RWPE2 (cell line): ENCODE data around the gene CDR2.

Source experiments
- ATAC-seq: fragments of 200-7000 bp; cut with Tn5 transposase; 3 replicates; pipeline ENCODE4 v1.9.1; 2021; ENCODE audit warnings: low read depth
- DNase-seq: peaks from one replicate; pipeline ENCODE4 v3.0.0-alpha.2; 2020; ENCODE audit warnings: low spot score
- H3K27ac ChIP-seq: fragments of 450-650 bp; 2 replicates; pipeline ENCODE4 v1.5.1; 2017; ENCODE audit warnings: mild to moderate bottlenecking; ENCODE audit not compliant: poor library complexity, severe bottlenecking
- H3K27me3 ChIP-seq: fragments of 250-450 bp; sonication (Bioruptor Pico); 2 replicates; pipeline ENCODE4 v1.5.1; 2021; ENCODE audit warnings: mild to moderate bottlenecking, moderate library complexity; ENCODE audit not compliant: insufficient read depth, poor library complexity, severe bottlenecking
- H3K36me3 ChIP-seq: fragments of 250-450 bp; sonication (Bioruptor Pico); 2 replicates; pipeline ENCODE4 v1.5.1; 2020; ENCODE audit warnings: low read depth, mild to moderate bottlenecking, moderate library complexity
- H3K4me1 ChIP-seq: fragments of 250-450 bp; sonication (Bioruptor Pico); 2 replicates; pipeline ENCODE4 v1.5.1; 2021; ENCODE audit warnings: mild to moderate bottlenecking, moderate library complexity; ENCODE audit not compliant: insufficient read depth, poor library complexity, severe bottlenecking
- H3K4me3 ChIP-seq: fragments of 250-450 bp; sonication (Bioruptor Pico); 2 replicates; pipeline ENCODE4 v1.5.1; 2021; ENCODE audit warnings: mild to moderate bottlenecking, moderate library complexity; ENCODE audit not compliant: severe bottlenecking
- H3K9me3 ChIP-seq: fragments of 250-450 bp; sonication (Bioruptor Pico); 2 replicates; pipeline ENCODE4 v1.5.1; 2021; ENCODE audit warnings: mild to moderate bottlenecking, moderate library complexity; ENCODE audit not compliant: severe bottlenecking
- TF ChIP-seq, protein P1 (sequence below): fragments of 450-650 bp; IDR thresholded peaks from one replicate; pipeline ENCODE4 v1.5.1; 2017; ENCODE audit warnings: mild to moderate bottlenecking, moderate library complexity; ENCODE audit not compliant: poor library complexity, severe bottlenecking

Gene CDR2

DNA sequence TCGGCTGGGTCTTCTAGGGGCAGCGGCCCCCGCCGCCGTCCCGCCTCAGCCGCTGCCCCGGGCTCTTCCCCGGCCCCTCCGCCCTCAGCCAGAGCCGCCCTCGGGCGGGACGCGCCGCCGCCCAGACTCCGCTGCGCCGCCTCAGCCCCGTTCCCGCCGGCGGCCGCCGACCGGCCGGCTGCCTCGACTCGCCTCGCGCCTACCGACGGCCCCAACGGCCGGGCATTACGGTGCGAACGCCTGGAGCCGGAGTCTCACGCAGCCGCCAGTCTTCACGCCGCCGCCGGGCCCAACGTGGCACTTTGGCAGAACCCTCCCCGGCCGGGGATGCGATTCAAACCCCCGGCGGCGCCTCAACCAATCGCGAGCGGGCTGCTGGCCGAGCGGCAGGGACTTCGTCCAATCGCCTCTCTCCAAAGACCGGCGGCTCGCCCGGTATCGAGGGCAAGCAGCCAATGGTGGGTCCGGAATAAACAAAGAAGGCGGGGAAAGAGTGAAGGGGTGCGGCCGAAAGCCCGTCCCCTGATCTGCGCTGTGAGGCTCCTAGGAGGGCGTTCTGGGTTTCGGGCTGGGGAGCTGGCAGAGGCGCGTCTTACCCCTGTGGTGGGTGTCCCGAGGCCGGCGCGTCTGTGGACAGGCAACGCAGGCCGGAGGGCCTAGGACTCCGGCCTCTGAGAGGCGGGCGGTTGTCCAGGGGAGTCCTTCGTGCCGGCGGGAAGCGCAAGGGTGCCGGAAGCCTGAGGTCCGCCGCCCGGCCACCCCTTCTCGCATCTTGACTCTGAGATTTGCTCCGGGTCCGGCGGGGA, at the start of gene CDR2:
TSS of gene CDR2 (minus strand) at position 309 of the 806 bp plus-strand sequence. CDS start 310 bp downstream, outside the sequence.
- DNase-seq (peak; percentile 97), ATAC-seq (peak; percentile 89)
- H3K4me3 ChIP-seq: peak within 1 kb of the TSS; percentile 81
- H3K27me3 ChIP-seq: no peaks in the 10 kb centered on the region
- H3K36me3 ChIP-seq: peaks cover 32% of the 10 kb centered on the region
- H3K9me3 ChIP-seq: no peaks in the 10 kb centered on the region
- peak within 1 kb of the TSS; percentile 52 for H3K27ac ChIP-seq
- TF ChIP-seq, protein P1, sequence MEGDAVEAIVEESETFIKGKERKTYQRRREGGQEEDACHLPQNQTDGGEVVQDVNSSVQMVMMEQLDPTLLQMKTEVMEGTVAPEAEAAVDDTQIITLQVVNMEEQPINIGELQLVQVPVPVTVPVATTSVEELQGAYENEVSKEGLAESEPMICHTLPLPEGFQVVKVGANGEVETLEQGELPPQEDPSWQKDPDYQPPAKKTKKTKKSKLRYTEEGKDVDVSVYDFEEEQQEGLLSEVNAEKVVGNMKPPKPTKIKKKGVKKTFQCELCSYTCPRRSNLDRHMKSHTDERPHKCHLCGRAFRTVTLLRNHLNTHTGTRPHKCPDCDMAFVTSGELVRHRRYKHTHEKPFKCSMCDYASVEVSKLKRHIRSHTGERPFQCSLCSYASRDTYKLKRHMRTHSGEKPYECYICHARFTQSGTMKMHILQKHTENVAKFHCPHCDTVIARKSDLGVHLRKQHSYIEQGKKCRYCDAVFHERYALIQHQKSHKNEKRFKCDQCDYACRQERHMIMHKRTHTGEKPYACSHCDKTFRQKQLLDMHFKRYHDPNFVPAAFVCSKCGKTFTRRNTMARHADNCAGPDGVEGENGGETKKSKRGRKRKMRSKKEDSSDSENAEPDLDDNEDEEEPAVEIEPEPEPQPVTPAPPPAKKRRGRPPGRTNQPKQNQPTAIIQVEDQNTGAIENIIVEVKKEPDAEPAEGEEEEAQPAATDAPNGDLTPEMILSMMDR: no peak
- peaks cover 26% of the 10 kb centered on the region for H3K4me1 ChIP-seq

DNA sequence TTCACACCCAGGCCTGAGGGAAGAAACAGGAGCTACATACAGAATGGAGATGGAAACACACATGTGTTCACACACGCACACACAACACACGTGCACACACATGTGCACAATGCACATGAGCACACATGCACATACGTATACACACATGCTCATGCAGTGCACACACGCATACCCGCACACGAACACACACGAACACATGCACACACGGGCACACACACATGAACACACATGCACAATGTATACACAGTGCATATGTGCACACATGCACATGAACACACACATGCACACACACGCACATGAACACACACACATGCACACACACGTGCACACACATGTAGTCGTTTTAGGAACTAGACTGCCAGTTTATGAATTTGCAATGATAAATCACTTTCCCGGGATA, 49.3 kb upstream of the CDR2 start:
- Histone ChIP-seq H3K27me3 (no peaks in the 10 kb centered on the region), H3K27ac (no peak overlapping the region), H3K36me3 (peaks cover under 1% of the 10 kb centered on the region; the same call in 1 of the 2 replicates), H3K4me1 (no peaks in the 10 kb centered on the region), H3K9me3 (no peaks in the 10 kb centered on the region), H3K4me3 (no peak overlapping the region)
- ATAC-seq (no peak), DNase-seq (no peak)
- TF ChIP-seq, protein P1: no peak

DNA sequence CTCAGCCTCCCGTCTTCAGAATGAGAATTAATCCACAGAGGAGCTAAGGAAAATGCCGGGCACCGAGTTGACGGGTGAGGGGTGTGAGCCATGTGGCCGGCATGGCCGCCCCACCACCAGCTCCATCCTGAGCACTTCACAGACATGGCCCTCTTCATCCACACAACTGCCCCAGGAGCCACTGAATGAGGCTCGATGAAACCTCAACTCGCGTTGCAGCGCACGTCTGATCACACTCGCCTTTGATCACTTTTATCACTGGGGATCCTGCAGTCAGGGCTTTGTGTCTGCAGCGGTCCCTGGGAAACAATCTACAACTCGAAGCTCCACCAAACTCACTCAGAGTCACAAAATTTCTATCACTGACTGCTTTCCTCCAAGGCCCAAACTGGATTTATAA, 46.7 kb upstream of the CDR2 start:
- no peak for ATAC-seq
- DNase-seq: no peak
- Histone ChIP-seq H3K27me3 (no peaks in the 10 kb centered on the region), H3K36me3 (no peaks in the 10 kb centered on the region), H3K4me1 (no peaks in the 10 kb centered on the region), H3K27ac (no peak overlapping the region), H3K9me3 (no peaks in the 10 kb centered on the region), H3K4me3 (no peak overlapping the region)
- TF ChIP-seq, protein P1: no peak

DNA sequence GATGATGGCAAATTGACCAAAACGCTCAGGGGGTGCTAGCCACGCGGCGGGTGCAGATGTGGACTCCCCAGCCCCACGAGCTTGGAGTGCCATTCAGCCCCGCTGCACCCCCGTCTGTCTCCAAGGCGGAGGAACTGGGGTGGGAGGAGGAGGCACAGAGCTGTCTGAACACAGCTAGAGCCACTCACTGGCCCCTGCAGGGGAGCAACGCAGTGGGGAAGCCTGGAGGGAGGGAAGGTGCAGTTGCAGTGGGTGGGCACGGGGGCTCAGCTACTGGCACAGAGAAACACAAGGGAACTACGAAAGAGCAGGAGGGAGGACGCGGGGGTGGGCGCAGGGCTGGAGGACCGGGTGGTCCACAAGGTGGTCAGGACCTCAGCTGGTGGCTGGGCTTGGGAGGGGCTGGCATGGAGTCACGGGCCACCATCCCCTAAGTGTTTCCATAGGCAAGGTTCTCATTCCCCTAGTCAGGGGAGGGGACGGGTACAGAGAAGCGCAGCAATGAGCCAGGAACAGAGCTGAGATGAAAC, 46.3 kb upstream of the CDR2 start:
- no peaks in the 10 kb centered on the region for H3K4me1 ChIP-seq
- H3K9me3 ChIP-seq: no peaks in the 10 kb centered on the region
- H3K27me3 ChIP-seq: no peaks in the 10 kb centered on the region
- no peaks in the 10 kb centered on the region for H3K36me3 ChIP-seq
- H3K4me3 ChIP-seq: no peak overlapping the region
- no peak overlapping the region for H3K27ac ChIP-seq
- TF ChIP-seq, protein P1: no peak
- no peak for DNase-seq
- ATAC-seq: no peak

DNA sequence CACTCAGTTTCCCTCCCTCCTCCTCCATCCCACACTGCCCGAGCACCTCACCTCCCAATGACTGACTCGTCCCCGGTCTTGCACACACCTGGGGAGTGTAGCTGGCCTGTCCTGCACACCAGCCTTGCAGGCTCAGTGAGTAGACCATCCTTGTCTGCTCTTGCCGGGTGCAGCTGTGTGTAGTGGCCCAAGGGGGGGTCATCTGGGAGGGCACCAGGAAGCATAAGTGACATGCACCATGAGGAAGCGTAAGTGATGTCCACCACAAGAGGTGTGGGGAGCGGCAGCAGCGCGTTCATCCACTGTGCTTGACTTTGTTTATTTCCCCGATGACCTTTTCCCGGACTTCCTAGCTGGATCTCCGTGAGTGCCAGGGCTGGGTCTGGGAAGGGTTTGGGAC, 45.5 kb upstream of the CDR2 start:
- no peak overlapping the region for H3K4me3 ChIP-seq
- H3K9me3 ChIP-seq: no peaks in the 10 kb centered on the region
- ATAC-seq (no peak), DNase-seq (no peak)
- H3K27me3 ChIP-seq: no peaks in the 10 kb centered on the region
- TF ChIP-seq, protein P1: no peak
- H3K4me1 ChIP-seq: no peaks in the 10 kb centered on the region
- no peaks in the 10 kb centered on the region for H3K36me3 ChIP-seq
- no peak overlapping the region for H3K27ac ChIP-seq
